ENCODE data around the gene STYX.

The STYX gene

DNA sequence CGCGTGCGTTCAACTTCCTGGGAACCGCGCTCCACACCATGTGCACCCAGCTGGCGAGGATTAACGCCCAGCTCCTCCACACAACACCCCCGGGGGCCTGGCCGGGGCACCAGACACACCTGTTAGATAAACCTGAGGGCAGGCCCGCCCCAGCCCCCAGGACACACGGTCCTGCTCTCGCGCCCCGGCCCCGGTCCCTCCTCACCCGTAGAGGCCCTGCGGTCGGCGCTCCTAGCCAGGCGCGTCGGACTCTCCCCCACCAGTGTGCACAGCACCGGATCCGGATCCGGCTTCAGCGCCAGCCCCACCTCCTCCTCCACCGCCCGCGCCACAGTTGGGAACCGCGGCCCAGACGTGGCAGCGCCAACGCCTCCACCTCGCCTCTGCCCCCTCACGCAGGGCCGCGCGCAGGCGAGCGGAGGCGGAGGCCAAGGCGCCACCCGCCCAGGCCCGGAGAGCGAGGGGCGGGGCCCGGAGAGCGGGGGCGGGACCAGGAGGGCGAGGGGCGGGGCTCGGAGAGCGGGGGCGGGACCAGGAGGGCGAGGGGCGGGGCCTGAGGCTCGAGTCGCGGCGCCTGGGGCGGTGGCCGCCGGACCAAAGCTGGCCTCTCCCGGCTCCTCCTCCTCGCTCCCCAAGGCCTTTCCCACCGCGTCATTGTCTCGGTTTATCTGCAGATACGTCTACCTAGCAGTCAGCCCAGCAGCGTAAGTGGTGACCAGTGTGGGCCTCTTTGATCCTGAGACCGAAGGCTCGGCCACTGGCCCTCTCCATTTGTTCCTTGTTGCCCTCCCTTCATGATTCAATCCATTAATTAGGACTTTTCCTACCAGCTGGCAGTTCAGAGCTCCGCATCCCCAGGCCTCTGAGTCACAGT is 61.5 kb downstream of the STYX start, which contains the start of gene GNPNAT1:
GNPNAT1 (minus strand) TSS at position 385 of the 874 bp plus-strand sequence. CDS start 6,957 bp downstream, outside the sequence.
- DNase-seq = peak; percentile 92

DNA sequence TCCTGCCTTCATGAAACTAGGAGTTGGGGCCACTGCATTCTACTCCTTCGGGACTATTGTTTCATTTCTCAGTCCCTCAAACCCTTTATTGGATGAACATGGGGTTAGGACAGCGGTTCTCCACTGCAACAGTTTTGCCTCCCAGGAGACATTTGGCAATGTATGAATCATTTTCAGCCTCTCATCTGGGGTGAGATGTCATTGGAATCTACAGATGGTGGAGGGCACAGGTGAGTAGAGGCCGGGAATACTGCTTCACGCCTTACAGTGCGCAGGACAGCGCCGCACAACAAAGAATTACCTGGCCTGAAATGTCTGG is 62.1 kb downstream of the STYX start:
- DNase-seq = no peak

DNA sequence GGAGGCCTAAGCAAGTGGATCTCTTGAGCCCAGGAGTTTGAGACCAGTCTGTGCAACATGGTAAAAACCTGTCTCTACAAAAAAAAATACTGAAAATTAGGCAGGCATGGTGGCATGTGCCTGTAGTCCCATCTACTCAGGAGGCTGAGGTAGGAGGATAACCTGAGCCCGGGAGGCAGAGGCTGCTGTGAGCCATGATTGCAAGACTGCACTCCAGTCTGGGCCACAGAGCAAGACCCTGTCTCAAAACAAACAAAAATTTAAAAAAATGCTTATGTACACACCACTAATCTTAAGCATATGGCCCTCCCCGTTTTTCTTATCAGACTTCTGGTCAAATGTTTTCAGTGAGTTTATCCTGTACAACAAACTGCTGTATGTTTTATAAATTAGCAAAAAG is 63.1 kb downstream of the STYX start:
- DNase-seq = no peak

DNA sequence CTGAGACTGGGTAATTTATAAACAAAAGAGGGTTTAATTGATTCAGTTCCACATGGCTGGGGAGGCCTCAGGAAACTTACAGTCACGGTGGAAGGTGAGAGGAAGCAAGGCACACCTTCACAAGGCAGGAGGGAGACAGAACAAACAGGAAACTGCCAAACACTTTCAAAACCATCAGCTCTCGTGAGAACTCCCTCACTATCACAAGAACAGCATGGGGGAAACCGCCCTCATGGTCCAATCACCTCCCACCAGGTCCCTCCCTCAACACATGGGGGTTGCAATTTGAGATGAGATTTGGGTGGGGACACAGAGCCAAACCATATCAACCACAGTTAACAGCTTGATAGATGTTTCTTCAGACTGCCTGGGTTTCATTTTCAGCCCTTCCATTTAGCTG is 67.7 kb downstream of the STYX start:
- no peak for DNase-seq

DNA sequence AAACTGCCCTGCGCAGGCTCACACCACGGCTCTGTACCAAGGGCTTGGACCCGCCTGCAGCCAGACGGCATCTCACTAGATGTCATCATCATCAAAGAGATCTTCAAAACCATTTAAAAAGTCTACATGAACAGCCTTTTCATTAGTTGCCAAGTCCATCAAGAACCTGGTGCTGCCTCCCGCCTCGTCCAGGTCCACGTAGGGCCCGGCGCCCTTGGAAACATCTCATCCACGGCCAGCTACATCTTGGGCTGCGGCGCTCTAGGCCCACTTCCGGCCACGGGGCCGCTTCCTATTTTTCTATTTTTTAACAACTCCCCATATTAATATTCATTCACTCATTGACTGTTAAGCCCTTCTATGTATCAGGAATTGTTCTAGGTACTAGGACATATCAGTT is 68.9 kb downstream of the STYX start:
- DNase-seq = no peak

DNA sequence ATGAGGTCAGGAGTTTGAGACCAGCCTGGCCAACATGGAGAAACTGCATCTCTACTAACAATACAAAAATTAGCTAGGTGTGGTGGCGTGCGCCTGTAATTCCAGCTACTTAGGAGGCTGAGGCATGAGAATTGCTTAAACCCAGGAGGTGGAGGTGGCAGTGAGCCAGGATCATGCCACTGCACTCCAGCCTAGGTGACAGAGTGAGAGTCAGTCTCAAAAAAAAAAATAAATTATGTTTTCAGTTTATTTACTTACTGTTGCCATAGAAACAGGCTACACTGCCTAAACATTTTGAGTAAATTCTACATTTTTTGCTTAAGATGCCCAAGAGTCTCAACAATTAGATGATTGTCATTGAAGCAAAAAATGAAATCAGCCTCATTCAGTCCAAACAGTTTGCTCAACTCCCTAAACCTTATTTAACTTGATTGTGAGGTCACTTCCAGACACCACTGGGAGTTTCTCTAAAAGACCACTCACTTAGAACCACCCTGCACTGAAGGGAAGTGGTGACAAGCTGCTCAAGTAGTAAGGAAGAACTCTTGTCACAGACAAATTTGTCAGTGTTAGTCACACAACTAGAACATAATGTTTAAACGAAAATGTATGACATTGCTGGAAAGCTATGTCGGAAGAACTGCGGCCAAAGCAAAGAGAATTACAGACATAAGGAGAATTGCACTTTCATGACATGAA is 71.2 kb downstream of the STYX start:
- DNase-seq = no peak

DNA sequence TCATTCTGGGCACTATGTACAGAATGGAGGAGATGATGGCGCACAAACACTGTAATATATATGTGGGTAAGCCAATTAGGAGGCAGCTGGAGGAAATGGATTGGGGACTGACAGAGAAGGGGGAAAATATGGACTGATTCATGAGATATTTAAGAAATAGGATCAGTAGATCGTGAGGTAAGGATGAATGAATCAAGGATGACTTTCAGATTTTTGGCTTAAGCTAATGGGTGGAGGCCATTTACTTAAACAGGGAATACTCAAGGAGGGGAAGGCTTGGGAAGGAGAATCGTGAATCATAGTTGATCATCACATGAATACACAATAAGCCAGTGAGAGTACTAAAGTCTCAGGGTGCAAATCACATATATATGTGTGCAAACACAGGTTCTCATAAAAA is 72.6 kb downstream of the STYX start:
- DNase-seq = no peak

DNA sequence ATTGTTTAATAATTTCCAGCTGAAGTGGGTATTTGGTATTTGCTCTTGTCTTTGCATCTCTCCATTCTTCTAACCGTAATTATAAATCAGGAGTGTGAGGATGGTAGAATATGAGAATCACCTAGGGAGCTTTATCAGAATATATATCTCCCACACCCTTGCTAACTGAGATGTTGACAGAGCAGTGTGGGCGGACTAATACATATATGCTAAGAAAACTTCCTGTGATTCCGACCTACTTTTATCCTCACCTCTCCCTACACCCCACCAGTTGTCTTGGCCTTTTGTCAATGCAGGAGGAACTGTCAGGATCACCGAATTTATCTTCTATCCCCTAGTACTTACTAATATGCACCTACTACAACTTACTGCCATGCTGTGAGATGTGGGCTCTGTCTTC is 76.1 kb downstream of the STYX start:
- DNase-seq = no peak

DNA sequence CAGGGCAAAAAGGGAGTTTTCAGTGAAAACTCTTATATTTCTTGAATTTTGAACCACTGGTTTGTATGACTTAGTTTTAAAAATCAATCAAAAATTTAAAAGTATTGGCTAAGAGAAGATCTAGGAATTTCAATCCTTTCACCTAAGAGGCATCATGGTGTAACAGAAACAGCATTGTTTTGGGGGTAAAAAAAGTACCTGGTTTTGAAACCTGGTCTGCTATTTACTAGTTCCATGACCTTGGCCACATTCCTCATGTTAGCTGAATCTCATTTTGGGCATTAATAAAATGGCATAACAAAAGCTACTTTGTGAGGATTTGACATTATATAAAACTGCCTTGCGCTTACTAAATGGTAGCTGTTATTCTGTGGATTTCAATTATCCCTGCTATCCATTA is 78.1 kb downstream of the STYX start:
- DNase-seq = no peak

DNA sequence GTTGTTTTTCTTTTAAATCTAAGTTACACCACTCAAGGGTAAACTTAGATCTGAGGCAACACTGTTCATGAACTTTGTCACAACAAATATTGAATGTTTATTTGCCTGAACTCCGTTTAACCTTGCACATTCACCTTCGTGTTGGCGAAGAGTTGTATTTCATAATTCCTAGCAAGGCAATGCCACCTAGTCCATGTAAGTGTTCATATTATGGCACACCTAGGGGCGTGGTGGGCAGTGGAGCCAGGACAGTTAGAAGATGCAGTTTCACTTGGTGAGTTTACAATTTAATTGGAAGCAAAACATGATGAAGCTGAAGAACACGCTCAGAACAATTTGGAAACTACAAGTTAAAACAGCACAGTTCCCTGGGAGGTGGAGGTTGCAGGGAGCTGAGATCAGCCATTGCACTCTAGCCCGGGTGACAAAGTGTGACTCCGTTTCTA is 91.9 kb downstream of the STYX start:
- DNase-seq = no peak

DNA sequence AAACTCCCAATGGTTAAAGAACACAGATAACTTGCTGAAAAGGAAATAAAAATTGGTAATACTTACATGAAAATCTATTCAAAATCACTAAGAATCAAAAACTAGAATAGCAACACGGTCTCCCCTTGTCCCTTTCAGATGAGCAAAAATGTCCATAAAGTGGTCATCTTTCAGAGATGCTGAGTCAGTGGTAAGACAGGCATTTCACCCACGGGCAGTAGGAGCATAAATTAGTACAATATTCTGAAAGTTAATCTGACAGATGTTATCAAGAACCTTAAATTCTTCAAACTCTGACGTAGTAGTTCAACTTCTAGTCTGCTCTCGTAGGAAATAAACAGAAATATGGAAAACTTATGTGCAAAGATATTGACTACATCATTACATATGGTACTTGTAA is 94.5 kb downstream of the STYX start:
- DNase-seq = no peak
